Measurements from ENCODE around the gene DMKN.

Gene DMKN

GRCh38 chr19:35460608-35461007, 52.8 kb downstream of the DMKN start:
- peak; percentile 25 to 34 for DNase-seq

DNA sequence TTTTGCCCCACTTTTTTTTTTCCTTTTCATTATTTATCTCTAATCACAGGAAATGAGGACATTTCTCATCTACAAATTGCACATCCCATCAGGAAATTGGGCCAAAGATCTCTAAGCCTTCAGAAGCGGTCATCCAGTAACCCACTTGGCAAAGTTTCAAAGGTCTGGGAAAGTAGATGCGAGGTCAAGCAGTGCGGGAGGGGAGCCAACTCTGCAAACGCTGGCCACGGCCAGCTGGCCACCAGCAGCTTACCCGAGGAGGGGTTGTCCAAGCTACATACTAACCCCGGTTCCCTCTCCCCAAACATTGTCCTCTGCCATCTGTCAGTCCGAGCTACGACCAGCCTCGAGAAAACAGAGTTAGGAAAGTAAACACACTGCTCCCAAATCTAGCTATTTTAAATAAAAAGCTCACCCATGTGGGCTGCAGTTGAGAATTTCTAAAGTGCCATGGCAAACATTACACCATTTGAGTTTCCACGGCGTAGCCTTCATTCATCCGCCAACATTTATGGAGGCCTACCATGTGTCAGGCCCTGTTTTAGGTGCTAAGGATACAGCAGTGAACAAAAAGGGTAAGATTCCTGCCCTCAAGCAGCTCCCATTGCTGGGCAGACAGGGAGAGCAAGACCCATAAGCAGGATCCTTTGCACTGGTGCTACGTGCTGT, 53.9 kb downstream of the DMKN start:
- DNase-seq, result no peak

- DNase-seq, result peak; percentile 67 to 68
Observed at GRCh38 chr19:35458731-35459391, 54.6 kb downstream of the DMKN start.

GRCh38 chr19:35458192-35458591, 55.3 kb downstream of the DMKN start:
- no peak for DNase-seq

DNA sequence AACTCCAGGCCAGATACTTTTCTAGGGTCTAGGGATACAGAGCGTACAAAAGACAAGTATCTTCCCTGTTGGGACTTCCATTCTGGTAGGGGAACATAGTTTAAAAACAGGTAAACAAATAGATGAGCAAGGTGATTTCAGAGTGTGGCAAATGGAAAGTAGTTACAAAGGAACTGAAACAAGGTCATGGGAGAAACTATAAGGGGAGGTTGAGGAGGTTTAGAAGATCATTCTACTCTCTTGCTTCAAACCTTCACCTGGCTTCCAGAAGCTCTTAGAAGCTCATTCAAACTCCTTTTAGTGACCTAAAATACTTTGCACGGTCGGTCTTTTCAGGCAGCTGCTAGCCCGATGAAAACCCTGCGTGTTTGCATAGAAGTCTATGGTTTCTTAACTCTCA, 56.3 kb downstream of the DMKN start:
- no peak for DNase-seq

DNA sequence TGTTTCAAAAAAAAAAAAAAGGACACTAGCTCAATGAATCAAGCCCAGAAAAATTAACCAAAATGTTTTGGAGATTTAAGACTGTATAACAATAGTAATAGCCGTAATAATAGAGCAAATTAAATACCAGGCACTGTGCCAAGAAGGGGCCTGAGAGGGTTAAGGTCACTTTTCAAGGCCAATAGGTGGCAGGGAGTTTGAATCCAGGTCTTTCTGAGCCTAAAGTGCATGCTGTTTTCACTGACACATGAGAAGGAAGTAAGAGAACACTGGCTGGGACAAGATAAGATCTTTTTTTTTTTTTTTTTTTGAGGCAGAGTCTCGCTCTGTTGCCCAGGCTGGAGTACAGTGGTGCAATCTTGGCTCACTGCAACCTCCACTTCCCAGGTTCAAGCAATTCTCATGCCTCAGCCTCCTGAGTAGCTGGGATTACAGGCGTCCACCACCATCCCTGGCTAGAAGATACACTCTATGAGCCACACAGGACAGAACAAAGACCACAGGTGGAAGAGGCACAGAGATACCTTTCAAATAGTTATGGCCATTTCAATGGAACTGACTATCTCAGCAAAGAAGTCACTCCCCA, 57.7 kb downstream of the DMKN start:
- DNase-seq, result no peak

- DNase-seq, result no peak
Observed at GRCh38 chr19:35454663-35455062, 58.8 kb downstream of the DMKN start.

GRCh38 chr19:35451338-35452096, 61.9 kb downstream of the DMKN start:
- DNase-seq, result no peak

DNA sequence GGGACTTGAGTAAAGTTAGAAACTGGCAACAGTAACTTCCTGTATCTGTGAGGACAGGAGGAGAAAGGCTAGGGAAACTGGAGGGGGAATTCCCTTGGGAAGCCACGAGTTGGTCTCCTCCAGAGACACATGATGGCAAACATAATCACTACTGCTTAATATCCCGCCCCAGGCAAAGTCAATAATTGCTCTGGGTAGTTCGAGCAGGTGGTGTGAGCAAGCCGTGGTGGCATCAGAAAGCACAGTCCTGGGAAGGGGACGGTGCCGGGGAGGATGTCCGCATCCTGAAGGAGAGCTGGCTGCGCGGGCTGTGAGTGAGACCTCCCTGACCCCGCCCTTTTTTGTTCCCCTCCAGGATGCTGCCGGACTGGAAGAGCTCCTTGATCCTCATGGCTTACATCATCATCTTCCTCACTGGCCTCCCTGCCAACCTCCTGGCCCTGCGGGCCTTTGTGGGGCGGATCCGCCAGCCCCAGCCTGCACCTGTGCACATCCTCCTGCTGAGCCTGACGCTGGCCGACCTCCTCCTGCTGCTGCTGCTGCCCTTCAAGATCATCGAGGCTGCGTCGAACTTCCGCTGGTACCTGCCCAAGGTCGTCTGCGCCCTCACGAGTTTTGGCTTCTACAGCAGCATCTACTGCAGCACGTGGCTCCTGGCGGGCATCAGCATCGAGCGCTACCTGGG, 63.9 kb downstream of the DMKN start:
- DNase-seq, result peak in 1 of 2 experiments; percentile 58

DNA sequence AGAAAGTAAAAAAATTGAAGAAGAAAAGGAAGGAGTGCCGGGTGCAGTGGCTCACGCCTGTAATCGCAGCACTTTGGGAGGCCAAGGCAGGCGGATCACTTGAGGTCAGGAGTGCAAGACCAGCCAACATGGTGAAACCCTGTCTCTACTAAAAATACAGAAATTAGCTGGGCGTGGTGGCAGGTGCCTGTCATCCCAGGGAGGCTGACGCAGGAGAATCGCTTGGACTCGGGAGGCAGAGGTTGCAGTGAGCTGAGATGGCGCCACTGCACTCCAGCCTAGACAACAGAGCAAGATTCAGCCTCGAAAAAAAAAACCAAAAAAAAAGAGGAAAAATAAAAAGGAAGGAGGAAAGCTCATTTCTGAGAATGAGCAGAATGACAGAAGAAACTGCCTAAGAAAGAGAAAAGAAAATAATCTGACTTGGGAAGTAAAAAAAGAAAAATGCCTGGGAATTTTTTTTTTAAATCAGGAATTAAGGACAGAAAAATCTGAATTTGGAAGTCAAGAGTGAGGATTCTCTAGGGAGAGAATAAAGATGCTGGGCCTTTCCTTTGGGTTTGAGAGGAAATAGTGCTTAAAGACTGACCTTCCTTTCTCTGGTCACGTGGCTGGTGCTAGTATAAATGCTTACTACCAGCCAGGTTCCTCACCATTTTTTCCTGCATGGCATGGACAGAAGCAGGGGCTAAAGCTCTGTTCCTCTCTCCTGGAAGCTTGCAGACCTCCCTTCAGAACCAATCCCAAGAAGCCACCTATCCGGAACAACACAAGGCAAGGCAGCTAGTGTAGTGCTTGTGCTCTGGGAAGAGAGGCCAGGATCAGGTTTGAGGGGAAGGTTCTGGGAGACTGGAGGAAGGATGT, 65.6 kb downstream of the DMKN start, which contains the start of gene FFAR2:
Gene FFAR2, plus strand, starts transcription at position 652 of the 864 bp plus-strand sequence. CDS start 1,458 bp downstream, outside the sequence.
- DNase-seq, result no peak

Data from Kasumi-1 (cell line).